Suprapubic skin (tissue), 3 donors: ENCODE measurements around the gene DUSP14.

Source experiments
- CTCF ChIP-seq, 2 donors: fragments of 200-600 bp in 1 of 2; fragments of 450-650 bp in 1 of 2; sonication (generic) in 1 of 2; IDR thresholded peaks; one replicate each; pipeline ENCODE4 v1.5.1; 2016 to 2019; ENCODE audit warnings: antibody characterized with exemption in 2 of 2, mild to moderate bottlenecking in 1 of 2, moderate library complexity in 1 of 2
- POLR2AphosphoS5 ChIP-seq, 3 donors: sonication (generic); formaldehyde crosslinking; IDR thresholded peaks; one replicate each; pipeline ENCODE4 v1.6.1; 2017; ENCODE audit warnings: antibody characterized with exemption in 3 of 3

DNA sequence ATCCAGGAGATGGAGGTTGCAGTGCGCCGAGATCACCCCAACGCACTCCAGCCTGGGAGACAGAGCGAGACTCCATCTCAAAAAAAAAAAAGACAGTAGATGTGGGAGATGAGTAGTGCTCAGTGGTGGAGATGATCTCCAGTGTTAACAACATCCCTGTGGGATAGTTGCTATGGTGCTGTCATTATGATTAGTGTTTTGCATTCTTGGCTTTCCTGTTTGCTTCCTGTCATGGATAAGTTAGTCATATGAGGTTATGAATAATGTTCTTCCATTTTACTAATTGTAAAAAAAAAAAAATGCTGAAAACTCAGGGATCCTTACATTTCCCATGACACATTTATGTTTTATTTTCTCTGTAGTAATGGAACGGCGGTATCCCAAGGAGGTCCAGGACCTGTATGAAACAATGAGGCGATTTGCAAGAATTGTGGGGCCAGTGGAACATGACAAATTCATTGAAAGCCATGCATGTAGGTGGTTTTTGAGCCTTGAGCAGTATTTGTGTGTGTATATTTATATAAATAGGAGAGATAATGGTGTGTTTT, 24.5 kb upstream of the DUSP14 start:
- TF ChIP-seq CTCF (IDR thresholded peaks at IDR 0.05) = no peak
- TF ChIP-seq POLR2AphosphoS5 (IDR thresholded peaks at IDR 0.05) = no peak
